CD4-positive, alpha-beta T cell treated with Interleukin-6 for 4 hours (primary cell): Measurements from ENCODE around the gene CSNK1A1L.
A peak's percentile ranks its signal among the peaks of the same experiment; 100 is the strongest.
"Not testable (repeated sequence)": the region's sequence is repeated elsewhere in the genome, so short reads cannot be mapped to it uniquely, and the experiment has no call there.

Source experiments
- DNase-seq: peaks from one replicate; pipeline ENCODE4 v3.0.0-alpha.2; 2020; ENCODE audit warnings: mixed read lengths

CSNK1A1L gene

DNA sequence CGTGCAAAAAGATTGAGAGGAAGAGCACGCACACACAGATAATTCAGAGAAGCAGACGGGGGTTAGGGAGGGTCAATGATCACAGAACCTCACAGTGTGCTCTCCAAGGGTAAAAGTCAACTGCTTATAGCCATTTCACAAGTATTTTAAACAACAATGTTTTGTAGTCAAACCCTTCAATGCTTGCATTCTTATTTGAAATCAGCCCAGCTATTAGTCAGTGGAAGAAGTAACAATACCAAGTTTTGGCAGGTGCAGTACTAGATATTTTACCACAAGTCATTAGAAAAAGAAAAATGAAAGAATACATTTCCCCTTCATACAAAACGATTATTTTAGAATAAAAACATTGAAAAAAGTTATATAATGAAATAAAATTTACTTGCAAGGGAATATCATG is 2.6 kb downstream of the CSNK1A1L start:
- no peak for DNase-seq

GRCh38 chr13:37101201-37101600 is 4.3 kb downstream of the CSNK1A1L start:
- DNase-seq: no peak

DNA sequence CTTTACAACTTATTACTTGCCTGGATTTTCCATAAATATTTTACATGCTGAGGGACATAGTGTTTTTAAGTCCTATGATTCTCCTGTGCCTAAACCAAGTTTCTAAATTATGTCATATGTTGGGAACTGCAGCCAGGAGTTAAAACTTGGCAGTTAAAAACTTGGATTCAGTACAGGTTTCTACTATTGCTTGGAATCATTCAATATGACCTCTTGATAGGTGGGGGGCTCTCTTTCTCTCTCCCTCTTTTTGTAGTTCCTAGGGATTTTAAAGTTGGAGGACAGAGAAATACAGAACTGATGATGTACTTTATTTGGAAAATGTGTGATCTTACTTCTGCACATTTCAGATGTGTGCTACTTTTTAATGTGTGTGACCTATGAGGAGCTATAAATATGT is 4.7 kb downstream of the CSNK1A1L start:
- DNase-seq: no peak

GRCh38 chr13:37097076-37097475 is 8.4 kb downstream of the CSNK1A1L start:
- no peak for DNase-seq

- no peak for DNase-seq
These were observed 10.6 kb downstream of the CSNK1A1L start for GRCh38 chr13:37094840-37095239.

- no peak for DNase-seq
These were observed 11.4 kb downstream of the CSNK1A1L start for GRCh38 chr13:37094099-37094498.

DNA sequence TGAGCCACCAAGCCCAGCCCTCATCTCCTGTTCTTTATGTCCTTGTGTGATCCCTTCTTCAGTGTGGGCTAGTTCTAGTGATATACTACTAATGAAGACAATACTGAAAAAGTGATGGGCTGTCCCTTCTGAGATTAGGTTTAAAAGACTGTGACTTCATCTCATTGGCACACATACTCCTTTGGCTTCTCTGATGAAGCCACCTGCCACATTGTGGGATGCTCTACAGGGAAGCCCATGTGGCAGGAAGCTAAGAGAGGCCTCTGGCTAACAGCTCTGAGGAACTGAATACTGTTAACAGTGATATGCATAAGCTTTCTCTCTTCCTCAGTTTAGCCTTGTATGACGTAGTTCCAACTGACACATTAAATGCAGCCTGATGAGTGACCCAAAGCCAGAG is 13.6 kb downstream of the CSNK1A1L start:
- no peak for DNase-seq

DNA sequence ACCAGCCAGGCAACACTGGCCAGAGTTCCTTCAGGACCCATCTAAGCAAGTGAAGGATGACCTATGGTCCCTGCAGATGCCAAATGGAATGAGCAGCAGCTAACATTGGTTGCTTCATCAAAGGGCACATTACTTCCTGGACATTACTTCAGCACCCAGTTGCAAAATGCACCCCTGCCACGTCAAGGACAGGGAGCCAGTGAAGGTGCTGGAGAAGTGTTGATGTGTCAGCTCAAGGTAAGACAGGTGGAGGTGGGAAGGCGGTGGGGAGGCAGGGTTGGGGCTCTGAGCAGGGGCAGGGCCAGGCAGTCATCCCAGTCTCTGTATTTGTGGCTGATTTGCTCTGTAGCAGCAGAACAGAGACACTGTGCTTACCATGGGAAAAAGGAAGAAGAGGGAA is 14.6 kb downstream of the CSNK1A1L start:
- no peak for DNase-seq

- DNase-seq: no peak
These were observed 16.0 kb downstream of the CSNK1A1L start for GRCh38 chr13:37089495-37089894.

GRCh38 chr13:37087486-37087885 is 18.0 kb downstream of the CSNK1A1L start:
- no peak for DNase-seq

DNA sequence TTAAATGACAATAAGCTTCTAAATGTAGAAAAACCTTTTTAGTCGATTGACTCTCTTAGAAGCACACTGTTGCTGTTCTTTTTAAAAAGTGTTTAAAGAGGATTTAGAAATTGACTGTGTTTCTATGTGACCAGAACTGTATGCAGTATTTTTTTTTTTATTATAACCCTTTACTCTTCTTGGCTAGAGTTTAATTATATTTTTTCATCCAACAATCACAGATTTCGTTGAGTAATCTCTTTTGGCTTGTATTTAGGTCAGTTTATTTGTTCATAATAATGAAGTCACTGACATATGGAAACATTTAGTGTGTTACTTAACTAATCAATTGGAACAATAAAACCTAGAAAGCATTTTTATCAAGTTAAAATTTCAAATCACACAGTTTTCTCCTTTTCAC is 19.9 kb downstream of the CSNK1A1L start:
- DNase-seq: no peak

DNA sequence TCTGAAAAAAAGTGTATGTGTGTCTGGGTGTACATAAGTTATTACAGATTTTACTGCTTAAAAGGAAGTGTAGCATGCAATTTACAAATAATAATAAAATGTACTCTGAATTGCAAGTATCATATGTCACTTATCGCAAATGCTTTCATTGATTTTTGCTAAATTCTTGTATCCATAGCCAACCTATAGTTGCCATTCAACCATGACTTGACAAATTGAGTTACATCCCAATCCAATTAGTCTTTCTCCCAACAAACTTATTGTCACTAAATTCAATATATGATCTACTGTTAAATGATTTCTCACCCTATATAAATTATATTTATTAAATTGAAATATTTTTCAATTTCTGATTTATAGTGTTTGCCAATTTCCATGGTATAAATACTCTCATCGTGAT is 28.6 kb downstream of the CSNK1A1L start:
- no peak for DNase-seq

- no peak for DNase-seq
These were observed 30.3 kb downstream of the CSNK1A1L start for GRCh38 chr13:37075164-37075563.

DNA sequence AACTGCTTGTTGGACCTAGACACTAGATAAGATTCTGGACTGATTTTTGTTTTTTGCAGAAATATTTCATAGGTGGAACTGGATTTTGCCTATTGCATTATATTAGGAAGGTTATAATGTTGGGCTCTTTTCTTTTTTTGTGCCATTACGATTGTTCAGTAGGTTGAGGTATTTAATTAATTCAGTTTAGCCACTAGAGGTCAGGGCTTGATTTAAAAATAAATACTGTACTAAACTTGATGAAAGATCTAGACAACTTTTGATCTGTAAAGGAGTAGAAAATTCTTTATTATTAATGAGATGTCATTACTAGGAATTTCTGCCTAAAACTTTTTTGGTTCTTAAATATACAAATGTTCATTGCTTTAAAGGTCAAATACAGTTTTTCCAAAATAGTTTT is 30.8 kb downstream of the CSNK1A1L start:
- DNase-seq: no peak

- no peak for DNase-seq
These were observed 33.4 kb downstream of the CSNK1A1L start for GRCh38 chr13:37072024-37072423.

GRCh38 chr13:37070956-37071355 is 34.5 kb downstream of the CSNK1A1L start:
- DNase-seq: no peak

DNA sequence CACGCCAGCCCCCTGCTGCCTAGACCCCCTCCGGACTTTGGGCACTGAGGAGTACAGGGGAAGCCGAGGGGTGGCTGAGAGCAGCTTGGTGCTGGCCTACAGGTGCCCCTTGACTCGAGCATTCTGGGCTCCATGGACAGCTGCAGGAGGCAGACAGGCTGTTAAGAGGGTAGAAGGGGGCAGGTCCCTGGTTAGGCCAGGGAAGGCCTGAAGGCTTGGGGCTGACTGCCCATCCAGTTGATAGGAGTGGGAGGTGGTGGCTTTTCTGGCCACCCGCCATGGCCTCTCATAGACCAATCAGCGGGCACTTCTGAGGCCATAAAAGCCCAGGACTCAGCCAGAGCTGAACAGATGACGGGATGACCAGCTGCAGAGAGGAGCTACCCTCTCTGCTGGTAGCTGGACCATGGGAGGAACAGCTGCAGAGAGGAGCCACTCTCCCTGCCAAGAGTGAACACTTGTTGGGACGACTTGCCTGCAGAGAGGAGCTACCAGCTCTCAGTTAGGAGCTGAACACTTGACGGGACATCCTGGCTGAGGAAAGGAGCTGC is 35.2 kb downstream of the CSNK1A1L start:
- DNase-seq: no peak

- DNase-seq: no peak
These were observed 35.8 kb downstream of the CSNK1A1L start for GRCh38 chr13:37069597-37070103.

- no peak for DNase-seq
These were observed 36.5 kb downstream of the CSNK1A1L start for GRCh38 chr13:37068962-37069361.

DNA sequence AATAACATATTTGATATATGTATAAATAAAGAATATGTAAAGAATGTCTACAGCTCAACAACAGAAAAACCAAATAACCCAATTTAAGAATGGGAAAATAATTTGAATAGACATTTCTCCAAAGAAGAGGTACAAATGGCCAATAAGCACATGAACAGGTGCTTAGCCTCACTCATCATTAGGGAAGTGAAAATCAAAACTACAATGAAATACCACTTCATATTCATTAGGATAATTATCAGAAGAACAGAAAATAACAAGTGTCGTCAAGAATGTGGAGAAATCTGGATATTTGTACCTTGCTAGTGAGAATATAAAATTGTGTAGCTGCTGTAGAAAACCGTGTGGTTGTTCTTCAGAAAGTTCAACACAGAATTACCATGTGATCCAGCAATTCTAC is 37.6 kb downstream of the CSNK1A1L start:
- no peak for DNase-seq

- DNase-seq: no peak
These were observed 39.5 kb downstream of the CSNK1A1L start for GRCh38 chr13:37065890-37066526.

DNA sequence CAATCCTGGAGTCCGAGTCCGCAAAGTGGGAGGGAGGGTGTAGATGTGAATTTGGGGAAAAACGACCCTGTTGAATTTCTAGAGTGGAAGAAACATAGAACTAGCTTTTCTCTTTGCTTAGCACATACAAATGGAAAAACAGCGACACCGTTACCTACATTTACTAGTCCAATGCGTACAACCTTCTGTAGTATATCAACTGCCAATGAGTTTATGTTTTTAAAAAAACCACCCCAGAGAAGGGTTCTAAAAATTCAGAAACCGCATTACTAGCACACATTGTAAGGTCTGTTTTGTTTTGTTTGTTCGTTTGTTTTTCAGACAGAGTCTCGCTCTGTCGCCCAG is 45.6 kb downstream of the CSNK1A1L start:
- DNase-seq: no peak

DNA sequence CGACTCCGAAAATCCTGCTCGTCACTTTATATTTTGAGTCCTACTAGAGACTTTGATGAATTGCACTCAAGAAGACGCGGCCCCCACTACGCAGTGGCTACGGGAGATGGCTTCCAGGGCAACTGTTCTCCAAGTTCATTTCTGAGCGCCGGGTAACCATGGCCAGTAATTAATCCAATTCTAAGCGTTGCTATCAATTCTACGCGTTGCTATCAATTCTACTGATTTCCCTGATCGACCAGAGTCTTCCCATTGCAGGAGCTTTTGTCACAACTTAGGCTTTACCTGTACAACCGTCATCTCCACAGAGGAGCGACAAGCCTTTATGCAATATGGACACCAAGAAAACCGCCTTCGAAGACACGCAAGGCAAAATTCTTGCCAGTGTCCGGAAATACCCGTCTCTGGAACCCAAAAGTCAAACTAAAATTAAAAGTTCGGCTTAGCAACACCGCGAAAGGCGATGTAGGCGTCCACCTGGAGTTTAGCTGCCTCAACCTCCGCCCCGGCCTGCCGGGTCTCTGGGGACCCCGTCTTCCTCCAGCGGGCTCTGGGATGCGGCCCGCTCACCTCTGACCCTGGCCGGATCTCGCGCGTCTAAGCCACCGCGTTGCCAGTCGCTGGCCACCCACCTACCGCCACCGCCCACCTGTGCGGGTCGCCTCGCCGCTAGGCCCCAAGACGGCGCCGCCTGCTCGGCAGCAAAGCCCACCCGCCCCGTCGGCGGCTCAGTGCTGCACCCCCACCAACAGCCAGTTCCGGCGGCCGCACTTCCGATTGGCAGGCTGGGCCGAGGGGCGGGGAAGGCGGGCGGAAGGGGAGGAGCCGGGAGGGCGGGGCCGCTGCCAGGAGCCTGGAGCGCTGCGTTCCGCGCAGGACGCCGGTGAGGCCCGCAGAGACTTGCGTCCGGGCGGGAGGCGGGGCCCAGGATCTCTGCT is 46.3 kb downstream of the CSNK1A1L start, which contains the start of gene SUPT20H:
SUPT20H (minus strand) TSS at position 779 of the 938 bp plus-strand sequence. CDS start 8,198 bp downstream, outside the sequence.
- peak; percentile 95 for DNase-seq

GRCh38 chr13:37056228-37056627 is 49.2 kb downstream of the CSNK1A1L start:
- DNase-seq: not testable (repeated sequence)
